Lower leg skin (tissue), 3 donors: Measurements from ENCODE around the gene PSEN1.

Source experiments
- POLR2A ChIP-seq, 2 donors: fragments of 450-650 bp; IDR thresholded peaks; one replicate each; pipeline ENCODE4 v1.6.1; 2016 to 2017; ENCODE audit warnings: antibody characterized with exemption in 2 of 2, mild to moderate bottlenecking in 1 of 2, moderate library complexity in 1 of 2
- TF ChIP-seq, protein P1 (sequence below), 3 donors: fragments of 450-650 bp; IDR thresholded peaks; one replicate each; pipeline ENCODE4 v1.5.1; 2016; ENCODE audit warnings: antibody characterized with exemption in 3 of 3, mild to moderate bottlenecking in 3 of 3, moderate library complexity in 2 of 3

DNA sequence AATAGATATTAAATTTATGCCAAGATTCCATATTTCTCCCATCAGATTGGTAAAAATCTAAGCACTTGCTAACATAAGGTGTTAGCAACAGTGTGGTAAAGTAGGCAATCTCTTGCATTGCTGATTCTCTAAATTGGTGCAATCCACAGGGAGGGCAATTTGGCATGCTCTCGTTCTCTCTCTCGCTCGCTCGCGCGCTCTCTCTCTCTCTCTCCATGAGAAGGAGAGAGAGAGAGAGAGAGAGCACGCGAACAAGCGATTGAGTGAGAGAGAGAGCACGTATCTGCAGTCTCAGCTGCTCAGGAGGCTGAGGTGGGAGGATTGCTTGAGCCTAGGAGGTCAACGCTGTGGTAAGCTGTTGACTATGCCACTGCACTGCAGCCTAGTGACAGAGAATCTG lies 25.9 kb downstream of the PSEN1 start:
- TF ChIP-seq, protein P1, sequence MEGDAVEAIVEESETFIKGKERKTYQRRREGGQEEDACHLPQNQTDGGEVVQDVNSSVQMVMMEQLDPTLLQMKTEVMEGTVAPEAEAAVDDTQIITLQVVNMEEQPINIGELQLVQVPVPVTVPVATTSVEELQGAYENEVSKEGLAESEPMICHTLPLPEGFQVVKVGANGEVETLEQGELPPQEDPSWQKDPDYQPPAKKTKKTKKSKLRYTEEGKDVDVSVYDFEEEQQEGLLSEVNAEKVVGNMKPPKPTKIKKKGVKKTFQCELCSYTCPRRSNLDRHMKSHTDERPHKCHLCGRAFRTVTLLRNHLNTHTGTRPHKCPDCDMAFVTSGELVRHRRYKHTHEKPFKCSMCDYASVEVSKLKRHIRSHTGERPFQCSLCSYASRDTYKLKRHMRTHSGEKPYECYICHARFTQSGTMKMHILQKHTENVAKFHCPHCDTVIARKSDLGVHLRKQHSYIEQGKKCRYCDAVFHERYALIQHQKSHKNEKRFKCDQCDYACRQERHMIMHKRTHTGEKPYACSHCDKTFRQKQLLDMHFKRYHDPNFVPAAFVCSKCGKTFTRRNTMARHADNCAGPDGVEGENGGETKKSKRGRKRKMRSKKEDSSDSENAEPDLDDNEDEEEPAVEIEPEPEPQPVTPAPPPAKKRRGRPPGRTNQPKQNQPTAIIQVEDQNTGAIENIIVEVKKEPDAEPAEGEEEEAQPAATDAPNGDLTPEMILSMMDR (IDR thresholded peaks at IDR 0.05), result no peak
- TF ChIP-seq POLR2A (IDR thresholded peaks at IDR 0.05), result no peak
